ENCODE measurements around the gene BCOR.
A peak's percentile ranks its signal among the peaks of the same experiment; 100 is the strongest.

BCOR gene

GRCh38 chrX:40004921-40005291, 92.9 kb downstream of the BCOR start:
- H3K9me3 ChIP-seq (ENCODE audit: insufficient read depth, low read depth, low read length): no peaks in the 10 kb centered on the region
- H3K4me3 ChIP-seq (ENCODE audit: low read length, poor library complexity, severe bottlenecking): peak overlapping the region; percentile 86
- no peaks in the 10 kb centered on the region for H3K36me3 ChIP-seq (ENCODE audit: insufficient read depth, low read length)
- TF ChIP-seq CTCF (conservative IDR thresholded peaks at IDR 0.05; ENCODE audit: low read length) (no peak; the same call in 1 of the 2 replicates), EZH2phosphoT487 (IDR thresholded peaks at IDR 0.05; ENCODE audit: borderline replicate concordance) (no peak)
- H3K79me2 ChIP-seq (ENCODE audit: insufficient read depth, low read length): peaks cover 75% of the 10 kb centered on the region
- peaks cover 4% of the 10 kb centered on the region for H4K20me1 ChIP-seq (ENCODE audit: insufficient read depth, low read length, poor library complexity, severe bottlenecking)
- H3K9me2 ChIP-seq (replicated peaks; ENCODE audit: low read depth, low read length): no peaks in the 10 kb centered on the region
- peaks cover 50% of the 10 kb centered on the region for H3K4me1 ChIP-seq (ENCODE audit: insufficient read depth, low read length, poor library complexity, severe bottlenecking)
- H3K27me3 ChIP-seq (ENCODE audit: insufficient read depth, low read length, poor library complexity, severe bottlenecking): no peaks in the 10 kb centered on the region
- no peaks in the 10 kb centered on the region for H3F3A ChIP-seq (ENCODE audit: low read depth)
- H3K9ac ChIP-seq (ENCODE audit: low read depth, low read length, poor library complexity, severe bottlenecking): peak overlapping the region; percentile 99
- no peak overlapping the region for H2AFZ ChIP-seq (ENCODE audit: low read length)
- H3K4me2 ChIP-seq (ENCODE audit: low read depth, low read length, poor library complexity, severe bottlenecking): peak overlapping the region; percentile 91

GRCh38 chrX:40004246-40004535, 93.6 kb downstream of the BCOR start:
- Histone ChIP-seq H2AFZ (ENCODE audit: low read length) (no peak overlapping the region), H4K20me1 (ENCODE audit: insufficient read depth, low read length, poor library complexity, severe bottlenecking) (peaks cover 4% of the 10 kb centered on the region), H3K4me1 (ENCODE audit: insufficient read depth, low read length, poor library complexity, severe bottlenecking) (peaks cover 48% of the 10 kb centered on the region), H3K9me2 (replicated peaks; ENCODE audit: low read depth, low read length) (no peaks in the 10 kb centered on the region), H3K9ac (ENCODE audit: low read depth, low read length, poor library complexity, severe bottlenecking) (peak overlapping the region; percentile 99), H3K36me3 (ENCODE audit: insufficient read depth, low read length) (no peaks in the 10 kb centered on the region), H3K9me3 (ENCODE audit: insufficient read depth, low read depth, low read length) (no peaks in the 10 kb centered on the region), H3K79me2 (ENCODE audit: insufficient read depth, low read length) (peaks cover 68% of the 10 kb centered on the region), H3K4me2 (ENCODE audit: low read depth, low read length, poor library complexity, severe bottlenecking) (peak overlapping the region; percentile 91), H3K27me3 (ENCODE audit: insufficient read depth, low read length, poor library complexity, severe bottlenecking) (no peaks in the 10 kb centered on the region), H3K4me3 (ENCODE audit: low read length, poor library complexity, severe bottlenecking) (peak overlapping the region; percentile 86), H3F3A (ENCODE audit: low read depth) (no peaks in the 10 kb centered on the region)
- TF ChIP-seq EZH2phosphoT487 (IDR thresholded peaks at IDR 0.05; ENCODE audit: borderline replicate concordance) (no peak), CTCF (conservative IDR thresholded peaks at IDR 0.05; ENCODE audit: low read length) (no peak)

- Histone ChIP-seq H3K36me3 (ENCODE audit: insufficient read depth, low read length) (no peaks in the 10 kb centered on the region), H3K9me3 (ENCODE audit: insufficient read depth, low read depth, low read length) (no peaks in the 10 kb centered on the region), H3F3A (ENCODE audit: low read depth) (no peaks in the 10 kb centered on the region), H3K4me2 (ENCODE audit: low read depth, low read length, poor library complexity, severe bottlenecking) (peak overlapping the region; percentile 91), H4K20me1 (ENCODE audit: insufficient read depth, low read length, poor library complexity, severe bottlenecking) (peaks cover 4% of the 10 kb centered on the region), H2AFZ (ENCODE audit: low read length) (no peak overlapping the region), H3K27me3 (ENCODE audit: insufficient read depth, low read length, poor library complexity, severe bottlenecking) (no peaks in the 10 kb centered on the region), H3K9me2 (replicated peaks; ENCODE audit: low read depth, low read length) (no peaks in the 10 kb centered on the region), H3K79me2 (ENCODE audit: insufficient read depth, low read length) (peaks cover 66% of the 10 kb centered on the region), H3K9ac (ENCODE audit: low read depth, low read length, poor library complexity, severe bottlenecking) (peak overlapping the region; percentile 99), H3K4me1 (ENCODE audit: insufficient read depth, low read length, poor library complexity, severe bottlenecking) (peaks cover 44% of the 10 kb centered on the region), H3K4me3 (ENCODE audit: low read length, poor library complexity, severe bottlenecking) (peak overlapping the region; percentile 86)
- TF ChIP-seq CTCF (conservative IDR thresholded peaks at IDR 0.05; ENCODE audit: low read length): no peak
- no peak for TF ChIP-seq EZH2phosphoT487 (IDR thresholded peaks at IDR 0.05; ENCODE audit: borderline replicate concordance)
Measured at GRCh38 chrX:40003428-40004245, 94.1 kb downstream of the BCOR start.
